Measurements from ENCODE around the gene SDHA. TPM values are rescaled to one million over a fixed set of nuclear protein-coding genes. Genes with fewer than 3 reads are reported as not detected.

SDHA gene
- total RNA-seq, 1 experiment from 2014 or later, result 140 TPM

DNA sequence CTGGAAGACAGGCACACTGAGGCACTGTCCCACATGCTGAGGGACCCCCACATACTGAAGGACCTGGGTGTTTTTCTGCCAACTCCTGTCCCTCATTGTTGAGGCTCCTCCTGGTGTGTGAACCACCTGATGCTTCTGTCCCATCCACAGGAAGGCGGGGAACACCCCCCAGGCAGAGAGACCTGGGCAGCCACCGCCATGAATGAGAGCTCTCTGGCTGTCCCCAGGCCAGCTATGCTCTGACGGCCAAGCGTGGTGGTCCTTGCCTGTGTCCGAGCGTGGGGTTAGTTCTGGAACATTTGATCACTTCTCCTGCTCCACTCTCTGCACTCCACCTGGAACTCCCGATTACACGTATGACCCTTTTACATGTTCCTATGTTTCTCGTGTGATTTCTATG lies 38.7 kb upstream of the SDHA start:
- Histone ChIP-seq H3K4me3 (ENCODE audit: low read depth, low read length) (no peak overlapping the region), H3K4me1 (peaks cover 6% of the 10 kb centered on the region; the same call in 1 of the 2 replicates), H3K9me3 (no peaks in the 10 kb centered on the region), H3K27me3 (replicated peaks; ENCODE audit: control insufficient read depth, insufficient read depth, low read length) (no peaks in the 10 kb centered on the region), H3K36me3 (ENCODE audit: control insufficient read depth, insufficient read depth, low read length) (no peaks in the 10 kb centered on the region)
- intact Hi-C loops (cut with micrococcal nuclease; ENCODE audit: unreplicated experiment), result no loop called here
- Mint-ChIP-seq H3K27me3 (ENCODE audit: insufficient read depth, unreplicated experiment) (peaks cover 4% of the 10 kb centered on the region), H3K9me3 (ENCODE audit: unreplicated experiment) (no peaks in the 10 kb centered on the region), H3K4me3 (ENCODE audit: unreplicated experiment) (no peak overlapping the region), H3K36me3 (ENCODE audit: insufficient read depth, unreplicated experiment) (peaks cover 11% of the 10 kb centered on the region), H3K4me1 (ENCODE audit: low read depth, unreplicated experiment) (peaks cover 12% of the 10 kb centered on the region), H3K27ac (ENCODE audit: unreplicated experiment) (no peak overlapping the region)
- no TSS peak for BruUV-seq (replicated peaks)
- POLR2A ChIA-PET, result no interaction called here
- TF ChIP-seq, protein P1, sequence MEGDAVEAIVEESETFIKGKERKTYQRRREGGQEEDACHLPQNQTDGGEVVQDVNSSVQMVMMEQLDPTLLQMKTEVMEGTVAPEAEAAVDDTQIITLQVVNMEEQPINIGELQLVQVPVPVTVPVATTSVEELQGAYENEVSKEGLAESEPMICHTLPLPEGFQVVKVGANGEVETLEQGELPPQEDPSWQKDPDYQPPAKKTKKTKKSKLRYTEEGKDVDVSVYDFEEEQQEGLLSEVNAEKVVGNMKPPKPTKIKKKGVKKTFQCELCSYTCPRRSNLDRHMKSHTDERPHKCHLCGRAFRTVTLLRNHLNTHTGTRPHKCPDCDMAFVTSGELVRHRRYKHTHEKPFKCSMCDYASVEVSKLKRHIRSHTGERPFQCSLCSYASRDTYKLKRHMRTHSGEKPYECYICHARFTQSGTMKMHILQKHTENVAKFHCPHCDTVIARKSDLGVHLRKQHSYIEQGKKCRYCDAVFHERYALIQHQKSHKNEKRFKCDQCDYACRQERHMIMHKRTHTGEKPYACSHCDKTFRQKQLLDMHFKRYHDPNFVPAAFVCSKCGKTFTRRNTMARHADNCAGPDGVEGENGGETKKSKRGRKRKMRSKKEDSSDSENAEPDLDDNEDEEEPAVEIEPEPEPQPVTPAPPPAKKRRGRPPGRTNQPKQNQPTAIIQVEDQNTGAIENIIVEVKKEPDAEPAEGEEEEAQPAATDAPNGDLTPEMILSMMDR (IDR thresholded peaks at IDR 0.05; ENCODE audit: insufficient read depth in 1 of 2, low read depth in 1 of 2, low read length in 1 of 2, severe bottlenecking in 1 of 2, unreplicated experiment in 1 of 2), result no peak
- no peak for DNase-seq
- CTCF ChIA-PET, result no interaction called here

GRCh38 chr5:180286-180918 lies 37.7 kb upstream of the SDHA start:
- peaks cover 4% of the 10 kb centered on the region for H3K27me3 Mint-ChIP-seq (ENCODE audit: insufficient read depth, unreplicated experiment)
- ChIA-PET POLR2A (no interaction called here), CTCF (no interaction called here)
- no TSS peak for BruUV-seq (replicated peaks)
- H3K4me3 ChIP-seq (ENCODE audit: low read depth, low read length), result no peak overlapping the region
- peaks cover 12% of the 10 kb centered on the region for H3K4me1 Mint-ChIP-seq (ENCODE audit: low read depth, unreplicated experiment)
- no peaks in the 10 kb centered on the region for H3K27me3 ChIP-seq (replicated peaks; ENCODE audit: control insufficient read depth, insufficient read depth, low read length)
- no peak overlapping the region for H3K4me3 Mint-ChIP-seq (ENCODE audit: unreplicated experiment)
- TF ChIP-seq, protein P1 (IDR thresholded peaks at IDR 0.05; ENCODE audit: insufficient read depth in 1 of 2, low read depth in 1 of 2, low read length in 1 of 2, severe bottlenecking in 1 of 2, unreplicated experiment in 1 of 2), result no peak
- H3K27ac Mint-ChIP-seq (ENCODE audit: unreplicated experiment), result peak overlapping the region; percentile 25
- H3K9me3 Mint-ChIP-seq (ENCODE audit: unreplicated experiment), result no peaks in the 10 kb centered on the region
- H3K4me1 ChIP-seq, result peaks cover 6% of the 10 kb centered on the region; the same call in 1 of the 2 replicates
- no peaks in the 10 kb centered on the region for H3K36me3 ChIP-seq (ENCODE audit: control insufficient read depth, insufficient read depth, low read length)
- no peaks in the 10 kb centered on the region for H3K9me3 ChIP-seq
- intact Hi-C loops (cut with micrococcal nuclease; ENCODE audit: unreplicated experiment), result no loop called here
- DNase-seq, result no peak
- H3K36me3 Mint-ChIP-seq (ENCODE audit: insufficient read depth, unreplicated experiment), result peaks cover 11% of the 10 kb centered on the region

DNA sequence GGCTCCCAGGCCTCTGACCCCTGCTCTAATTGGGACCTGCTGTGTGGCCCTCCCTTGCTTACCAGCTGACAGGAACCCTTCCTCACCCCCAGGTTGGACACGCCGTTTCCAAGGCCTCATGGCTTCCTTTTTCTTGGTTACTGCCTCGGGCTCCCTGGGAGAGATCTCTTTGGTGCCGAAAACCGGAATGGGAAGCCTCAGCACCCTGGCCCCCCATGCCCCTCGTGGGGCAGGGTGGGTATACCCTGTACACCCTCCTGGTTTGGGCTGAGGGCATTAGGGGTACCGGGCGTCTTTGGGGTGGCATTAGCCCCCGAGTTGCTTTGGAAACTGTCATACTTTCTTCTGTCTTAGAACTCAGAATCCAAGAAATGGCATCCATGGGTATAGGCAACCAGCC lies 37.0 kb upstream of the SDHA start:
- no peaks in the 10 kb centered on the region for H3K9me3 ChIP-seq
- no peaks in the 10 kb centered on the region for H3K27me3 ChIP-seq (replicated peaks; ENCODE audit: control insufficient read depth, insufficient read depth, low read length)
- H3K4me1 ChIP-seq, result peaks cover 6% of the 10 kb centered on the region; the same call in 1 of the 2 replicates
- Mint-ChIP-seq H3K27me3 (ENCODE audit: insufficient read depth, unreplicated experiment) (peaks cover 4% of the 10 kb centered on the region), H3K9me3 (ENCODE audit: unreplicated experiment) (no peaks in the 10 kb centered on the region), H3K4me1 (ENCODE audit: low read depth, unreplicated experiment) (peaks cover 12% of the 10 kb centered on the region), H3K36me3 (ENCODE audit: insufficient read depth, unreplicated experiment) (peaks cover 11% of the 10 kb centered on the region), H3K27ac (ENCODE audit: unreplicated experiment) (peak overlapping the region; percentile 25), H3K4me3 (ENCODE audit: unreplicated experiment) (no peak overlapping the region)
- no peak for DNase-seq
- BruUV-seq (replicated peaks), result no TSS peak
- intact Hi-C loops (cut with micrococcal nuclease; ENCODE audit: unreplicated experiment), result no loop called here
- ChIA-PET POLR2A (no interaction called here), CTCF (no interaction called here)
- no peak overlapping the region for H3K4me3 ChIP-seq (ENCODE audit: low read depth, low read length)
- TF ChIP-seq, protein P1 (IDR thresholded peaks at IDR 0.05; ENCODE audit: insufficient read depth in 1 of 2, low read depth in 1 of 2, low read length in 1 of 2, severe bottlenecking in 1 of 2, unreplicated experiment in 1 of 2), result no peak
- no peaks in the 10 kb centered on the region for H3K36me3 ChIP-seq (ENCODE audit: control insufficient read depth, insufficient read depth, low read length)

All from Caco-2 (cell line).